GM19324 (cell line): ENCODE results near the gene PICALM.
"Not testable (repeated sequence)": the region's sequence is repeated elsewhere in the genome, so short reads cannot be mapped to it uniquely, and the experiment has no call there.

ENCODE experiments used
- ATAC-seq: cut with Tn5 transposase; IDR thresholded peaks from one replicate; pipeline ENCODE4 v1.9.1; 2021; ENCODE audit warnings: mild to moderate bottlenecking, moderate library complexity; ENCODE audit not compliant: unreplicated experiment, low FRiP score

PICALM gene

GRCh38 chr11:86002431-86002830 is 66.5 kb downstream of the PICALM start:
- no peak for ATAC-seq

GRCh38 chr11:85991508-85991907 is 77.4 kb downstream of the PICALM start:
- ATAC-seq: no peak

GRCh38 chr11:85989746-85990145 is 79.1 kb downstream of the PICALM start:
- ATAC-seq: no peak

GRCh38 chr11:85988780-85989179 is 80.1 kb downstream of the PICALM start:
- no peak for ATAC-seq

- ATAC-seq: no peak
These were observed 91.1 kb downstream of the PICALM start for GRCh38 chr11:85977751-85978160.

GRCh38 chr11:85976525-85976924 is 92.4 kb downstream of the PICALM start:
- ATAC-seq: no peak

- ATAC-seq: no peak
These were observed 94.8 kb downstream of the PICALM start for GRCh38 chr11:85974122-85974521.

GRCh38 chr11:85970593-85970992 is 98.3 kb downstream of the PICALM start:
- no peak for ATAC-seq

GRCh38 chr11:85967457-85967856 is 101.4 kb downstream of the PICALM start:
- no peak for ATAC-seq

- no peak for ATAC-seq
These were observed 103.7 kb downstream of the PICALM start for GRCh38 chr11:85965202-85965601.

- ATAC-seq: no peak
These were observed 106.9 kb downstream of the PICALM start for GRCh38 chr11:85961930-85962363.

GRCh38 chr11:85961130-85961529 is 107.8 kb downstream of the PICALM start:
- ATAC-seq: no peak

GRCh38 chr11:85960678-85961077 is 108.2 kb downstream of the PICALM start:
- no peak for ATAC-seq

GRCh38 chr11:85955531-85955930 is 113.4 kb downstream of the PICALM start:
- ATAC-seq: no peak

GRCh38 chr11:85953491-85954143 is 115.3 kb downstream of the PICALM start:
- no peak for ATAC-seq

- not testable (repeated sequence) for ATAC-seq
These were observed 116.8 kb downstream of the PICALM start for GRCh38 chr11:85952108-85952485.

- no peak for ATAC-seq
These were observed 117.3 kb downstream of the PICALM start for GRCh38 chr11:85951428-85952107.

- ATAC-seq: no peak
These were observed 117.9 kb downstream of the PICALM start for GRCh38 chr11:85951049-85951405.

GRCh38 chr11:85950317-85951048 is 118.4 kb downstream of the PICALM start:
- no peak for ATAC-seq

GRCh38 chr11:85949798-85950197 is 119.1 kb downstream of the PICALM start:
- ATAC-seq: no peak

- no peak for ATAC-seq
These were observed 120.0 kb downstream of the PICALM start for GRCh38 chr11:85948884-85949283.
